Left cardiac atrium (tissue), 4 donors: ENCODE data around the gene SELENOI. TPM values are rescaled to one million over a fixed set of nuclear protein-coding genes. Genes with fewer than 3 reads are reported as not detected.
"Not testable (repeated sequence)": the region's sequence is repeated elsewhere in the genome, so short reads cannot be mapped to it uniquely, and the experiment has no call there.

Experiments
- ATAC-seq, 2 donors: fragments of 200-7000 bp; cut with Tn5 transposase; one replicate each; pipeline ENCODE4 v1.9.1; 2020; ENCODE audit warnings: mild to moderate bottlenecking in 2 of 2, moderate library complexity in 2 of 2
- DNase-seq: peaks from one replicate; pipeline ENCODE4 v3.0.0-alpha.2; 2020
- intact Hi-C, 2 donors: fragments of 100-400 bp; cut with DNase I; formaldehyde crosslinking; loops; one replicate each; pipeline versions ENCODE4 v1.14.1 to v1.15.1; 2022 to 2023
- long read RNA-seq: library from polyadenylated mRNA; unstranded; transcript quantifications from one replicate; pipeline ENCODE4 v2.0.0, GENCODE V29; 2021
- total RNA-seq, 2 donors: library from RNA; stranded (reverse); fragmentation: NEBNext Ultra II Directional; extraction: Animal tissue kit (Norgen Biotek cat#: 25700); gene quantifications; one replicate each; pipeline ENCODE4 v1.2.1, GENCODE V29; 2021
- donor health status: DM: no; HTN: yes; CAD: no.
- donor health status: DM: no; HTN: yes; CAD: no; lungs with severe emphysema.
- donor health status: DM: yes; HTN: yes; CAD: no.
- donor health status: Dilated cardiomyopathy.

The SELENOI gene
- 10 to 100 TPM; 13.5 to 20.4 TPM for total RNA-seq
- long read RNA-seq, full-length matches to known transcripts = 3 of 8 reads
- long read RNA-seq, partial matches to known transcripts = 0 of 8 reads
- long read RNA-seq, other reads (novel, unspliced or antisense) = 5 of 8 reads

DNA sequence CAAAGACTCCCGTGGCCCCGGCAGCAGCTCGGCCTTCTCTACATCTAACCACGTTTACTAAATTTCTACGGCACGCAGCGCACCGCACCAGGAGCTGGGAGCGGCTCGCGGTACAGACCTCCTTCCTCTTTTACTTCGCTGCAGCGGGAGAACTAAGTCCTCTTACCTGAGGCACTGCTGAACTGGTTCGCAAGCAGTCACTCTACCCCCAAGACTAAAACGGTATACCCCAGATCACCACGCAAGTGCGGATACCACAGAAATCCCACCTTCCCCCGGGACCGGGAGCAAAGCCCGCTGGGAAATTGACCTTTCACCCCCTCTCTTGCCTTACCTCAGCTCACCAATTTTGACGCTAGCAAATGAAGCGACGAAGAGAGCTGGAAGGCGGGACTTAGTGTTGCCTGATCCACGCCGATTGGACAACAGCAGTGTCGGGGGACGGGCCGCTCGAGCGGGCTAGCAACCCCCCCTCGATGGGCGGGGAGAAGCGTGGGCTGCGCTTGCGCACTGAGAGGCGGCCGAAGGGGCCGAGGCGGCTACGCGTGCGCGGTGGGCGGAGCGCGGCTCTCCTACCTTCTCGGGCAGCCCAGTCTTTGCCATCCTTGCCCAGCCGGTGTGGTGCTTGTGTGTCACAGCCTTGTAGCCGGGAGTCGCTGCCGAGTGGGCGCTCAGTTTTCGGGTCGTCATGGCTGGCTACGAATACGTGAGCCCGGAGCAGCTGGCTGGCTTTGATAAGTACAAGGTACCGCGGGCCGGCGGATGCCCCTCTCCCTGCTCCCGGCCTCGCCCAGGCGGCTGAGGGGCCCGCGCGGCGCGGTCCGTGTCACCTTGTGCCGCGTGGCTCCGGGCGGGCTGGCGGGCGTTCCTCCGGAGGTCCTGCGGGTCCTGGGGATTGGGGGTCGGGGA, at the start of gene SELENOI:
Gene SELENOI, plus strand, starts transcription at position 599 of the 909 bp plus-strand sequence. Its CDS starts 90 bp downstream, at position 689.
- ATAC-seq (peak; percentile 99), DNase-seq (peak; percentile 98)
- intact Hi-C loops = no loop called here

- intact Hi-C loops = no loop called here
- ATAC-seq = no peak
- DNase-seq = no peak
Measured at GRCh38 chr2:26297061-26297460, 48.9 kb upstream of the SELENOI start.

GRCh38 chr2:26298286-26298637, 47.7 kb upstream of the SELENOI start:
- intact Hi-C loops = no loop called here
- no peak for ATAC-seq
- DNase-seq = no peak

GRCh38 chr2:26298638-26299393, 47.1 kb upstream of the SELENOI start:
- DNase-seq (peak; percentile 43), ATAC-seq (peak; percentile 82 to 84)
- intact Hi-C loops = no loop called here

- ATAC-seq = peak; percentile 48 to 62
- intact Hi-C loops = no loop called here
- DNase-seq = no peak
Measured at GRCh38 chr2:26299471-26300101, 46.4 kb upstream of the SELENOI start.

GRCh38 chr2:26300234-26300925, 45.6 kb upstream of the SELENOI start:
- intact Hi-C loops = no loop called here
- ATAC-seq (peak in 1 of 2 donors; percentile 34), DNase-seq (peak; percentile 51)

DNA sequence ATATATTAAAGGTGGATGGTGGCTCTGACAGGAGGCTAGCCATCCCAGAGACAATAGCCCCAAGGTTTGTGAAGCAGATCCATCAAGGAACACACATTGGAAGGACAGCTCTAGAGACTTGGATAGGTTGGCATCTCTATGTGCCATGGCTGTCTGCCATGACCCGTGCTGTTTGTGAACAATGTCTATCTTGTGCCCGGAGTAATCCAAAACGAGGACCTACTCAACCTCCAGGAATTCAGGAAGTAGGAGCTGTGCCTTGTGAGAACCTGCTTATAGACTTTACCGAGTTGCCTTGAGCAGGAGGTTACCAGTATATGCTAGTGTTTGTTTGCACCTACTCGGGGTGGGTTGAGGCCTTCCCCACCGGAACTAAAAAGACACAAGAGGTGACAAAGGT, 43.1 kb upstream of the SELENOI start:
- intact Hi-C loops = no loop called here
- ATAC-seq (no peak), DNase-seq (no peak)

DNA sequence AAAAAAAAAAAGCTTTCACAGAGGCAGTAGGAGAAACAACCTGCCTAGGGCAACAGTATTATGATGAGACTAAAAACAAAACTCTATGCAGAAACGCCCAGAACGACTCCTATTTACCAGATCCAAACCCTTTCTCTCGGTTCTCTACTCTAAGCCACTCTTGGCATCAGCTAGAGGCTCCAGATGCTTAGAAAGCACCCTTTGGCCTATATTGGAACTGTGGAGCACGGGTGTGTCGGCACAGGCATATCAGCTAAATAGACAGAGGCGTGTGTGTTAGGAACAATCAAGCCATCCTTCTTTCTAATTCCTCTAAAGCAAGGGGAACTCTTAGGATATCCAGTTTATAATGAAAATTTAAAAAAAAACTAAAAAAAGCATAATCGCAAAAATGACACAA, 40.8 kb upstream of the SELENOI start:
- intact Hi-C loops, DNase-seq, ATAC-seq: not testable (repeated sequence)

DNA sequence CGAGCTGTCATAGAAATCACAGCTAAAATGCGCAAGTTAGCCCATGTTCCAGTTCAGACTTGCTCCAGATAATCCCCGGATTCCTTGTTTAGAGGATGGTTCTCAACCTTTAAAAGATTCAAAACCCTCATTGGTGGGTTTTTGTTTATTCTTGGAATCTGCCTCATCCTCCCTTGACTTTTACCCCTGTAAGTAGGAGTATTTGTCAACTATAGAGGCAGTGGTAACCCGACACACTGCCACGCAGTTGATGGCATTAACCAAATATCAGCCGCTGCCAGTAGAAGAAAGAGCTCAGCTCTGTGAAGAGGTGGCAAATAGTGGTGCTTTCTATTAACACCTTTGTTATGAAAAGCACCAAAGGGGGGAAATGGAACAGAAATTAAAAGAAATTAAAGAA, 40.4 kb upstream of the SELENOI start:
- ATAC-seq = no peak
- intact Hi-C loops = no loop called here

DNA sequence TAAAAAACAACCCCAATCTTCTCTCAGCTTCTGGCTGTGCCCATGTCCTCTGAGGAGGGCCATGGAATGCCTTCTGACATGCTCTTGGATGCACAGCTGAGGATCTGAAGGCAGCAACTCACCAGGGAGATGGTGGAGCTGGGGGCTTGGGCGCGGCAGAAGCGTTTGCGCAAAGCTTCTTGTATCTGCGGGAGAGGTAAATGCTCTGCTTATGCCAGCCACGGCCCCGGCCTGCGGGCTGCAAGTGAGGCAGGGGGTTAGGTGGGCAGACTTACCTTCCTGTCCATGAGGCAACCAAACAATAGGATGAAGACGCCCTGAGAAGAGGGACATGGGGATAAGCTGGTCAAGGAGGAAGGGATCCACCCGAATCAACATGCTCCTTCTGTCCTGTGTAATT, 36.0 kb upstream of the SELENOI start:
- no peak for DNase-seq
- intact Hi-C loops = no loop called here
- no peak for ATAC-seq

More for the DNA sequence above, 40.4 kb upstream of the SELENOI start:
- DNase-seq = no peak

DNA sequence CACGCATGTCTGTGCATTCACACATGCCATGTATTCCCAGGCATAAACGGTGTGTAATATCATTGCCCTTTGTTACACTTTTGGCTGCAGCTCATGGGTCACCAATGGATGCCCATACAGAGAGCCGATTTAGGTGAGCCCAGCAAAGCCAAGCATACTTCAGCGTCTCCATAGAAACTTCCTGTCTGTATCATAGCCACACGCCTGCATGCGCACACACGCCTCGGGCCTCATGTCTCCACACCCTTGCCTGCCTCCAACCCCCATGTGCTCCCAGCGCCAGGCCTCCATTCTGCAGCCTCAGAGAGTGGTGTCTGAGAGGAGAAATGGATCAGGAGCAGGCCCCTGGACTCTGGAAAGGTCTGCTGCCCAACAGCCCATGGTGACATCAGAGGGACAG, 33.5 kb upstream of the SELENOI start:
- ATAC-seq = no peak
- intact Hi-C loops = no loop called here
- DNase-seq = no peak

GRCh38 chr2:26313446-26313845, 32.5 kb upstream of the SELENOI start:
- DNase-seq (no peak), ATAC-seq (no peak)
- intact Hi-C loops = no loop called here

DNA sequence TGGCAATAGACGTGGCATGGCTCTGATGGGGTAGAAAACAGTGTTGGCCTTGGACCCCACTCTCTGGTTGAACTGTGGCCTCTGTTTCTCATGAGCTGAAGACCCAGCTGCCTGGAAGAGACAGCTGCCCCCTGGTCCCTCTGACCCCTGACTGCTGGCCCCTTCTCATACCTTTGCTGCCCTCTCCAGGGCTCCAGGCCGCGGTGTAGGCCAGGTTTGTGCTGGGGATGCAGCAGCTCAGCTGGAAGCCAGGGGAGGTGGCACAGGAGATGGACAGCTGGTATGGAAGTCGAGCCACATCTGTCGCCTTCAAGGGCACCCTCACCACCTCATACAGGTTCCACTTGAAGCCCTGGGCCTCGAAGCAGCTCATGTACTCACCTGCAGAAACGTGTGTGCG, 31.7 kb upstream of the SELENOI start:
- DNase-seq (no peak), ATAC-seq (no peak)
- intact Hi-C loops = no loop called here

DNA sequence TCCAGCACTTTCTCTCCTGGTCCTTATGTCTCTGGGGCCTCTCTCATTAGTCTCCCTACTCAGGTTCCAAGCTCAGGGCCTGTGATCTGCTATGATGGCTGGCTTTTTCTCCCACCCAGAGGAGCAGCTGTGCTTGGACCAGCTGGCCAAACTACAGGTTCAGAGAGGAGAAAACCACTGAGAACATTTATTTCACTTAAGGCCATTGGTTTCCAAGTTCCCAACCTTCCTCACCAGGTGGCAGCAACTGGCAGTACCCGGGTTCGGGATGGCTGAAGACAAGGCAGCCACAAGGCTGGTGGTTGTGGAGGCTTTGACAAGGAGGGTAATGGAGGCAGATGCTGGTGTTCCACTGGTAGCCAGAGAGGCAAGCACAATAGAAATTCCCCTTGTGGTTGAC, 29.9 kb upstream of the SELENOI start:
- ATAC-seq (no peak), DNase-seq (no peak)
- intact Hi-C loops = no loop called here

- ATAC-seq (no peak), DNase-seq (no peak)
- intact Hi-C loops = no loop called here
Measured at GRCh38 chr2:26316845-26317244, 29.1 kb upstream of the SELENOI start.

DNA sequence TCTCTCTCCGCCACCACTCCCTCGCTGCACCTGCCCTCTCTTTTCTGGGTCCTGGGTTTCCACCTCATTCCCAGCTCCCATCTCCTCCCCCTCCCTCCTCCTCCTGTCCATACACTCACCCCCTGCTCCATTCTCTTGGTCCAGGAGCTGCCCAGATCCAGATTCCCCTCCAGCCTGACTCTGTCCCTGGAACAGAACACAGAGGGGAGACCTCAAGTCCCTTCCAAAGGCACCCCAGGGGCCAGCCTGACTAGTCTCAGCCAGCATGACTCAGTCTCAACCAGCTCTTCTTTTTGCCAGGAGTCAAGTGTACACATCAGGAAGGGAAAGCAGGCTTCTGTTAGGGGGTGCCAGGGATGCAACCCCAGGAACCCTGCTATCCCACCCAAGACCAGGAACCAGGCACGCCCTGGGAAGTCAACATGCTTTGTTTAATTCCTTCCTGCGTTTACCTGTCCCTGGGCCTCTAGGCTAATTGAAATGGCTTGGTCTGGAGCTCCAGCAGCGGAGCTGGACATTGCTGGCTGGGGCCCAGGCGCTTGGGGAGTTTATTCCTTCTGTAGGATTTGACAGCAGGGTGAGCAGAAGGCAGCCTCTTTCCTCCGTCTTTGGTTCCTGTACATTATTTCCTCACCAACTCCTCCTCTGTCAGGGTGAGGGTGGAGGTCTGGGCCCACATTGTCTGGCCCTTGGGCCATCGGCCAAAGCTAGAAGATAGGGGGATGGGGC, 28.4 kb upstream of the SELENOI start:
- no peak for DNase-seq
- no peak for ATAC-seq
- intact Hi-C loops = no loop called here

DNA sequence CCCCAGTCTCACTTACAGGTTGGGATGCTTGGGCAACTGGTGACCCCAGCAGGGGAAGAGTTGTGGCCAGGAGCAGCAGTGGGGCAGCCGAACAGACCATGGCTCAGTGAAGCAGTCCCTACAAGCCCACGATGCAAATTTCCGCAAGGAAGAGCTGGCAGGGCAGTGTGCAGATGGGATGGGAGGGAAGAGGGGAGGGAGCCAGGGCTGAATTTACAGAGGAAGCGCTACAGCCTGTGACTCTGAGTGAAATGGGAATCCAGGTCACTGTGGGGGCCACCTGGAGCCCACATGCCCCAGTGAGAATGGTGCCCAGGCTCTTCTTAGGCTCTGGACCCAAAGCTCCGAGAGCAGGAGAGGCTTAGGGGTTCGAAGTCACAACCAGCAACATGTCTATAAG, 27.0 kb upstream of the SELENOI start:
- intact Hi-C loops = no loop called here
- ATAC-seq (no peak), DNase-seq (no peak)

GRCh38 chr2:26324479-26324878, 21.5 kb upstream of the SELENOI start:
- DNase-seq, ATAC-seq, intact Hi-C loops: not testable (repeated sequence)
